ENCODE data around the gene LYRM9. TPM values are rescaled to one million over a fixed set of nuclear protein-coding genes. Genes with fewer than 3 reads are reported as not detected.
A peak's percentile ranks its signal among the peaks of the same experiment; 100 is the strongest.

Gene LYRM9
- total RNA-seq, 1 donor from 2014 or later = 1.3 TPM

DNA sequence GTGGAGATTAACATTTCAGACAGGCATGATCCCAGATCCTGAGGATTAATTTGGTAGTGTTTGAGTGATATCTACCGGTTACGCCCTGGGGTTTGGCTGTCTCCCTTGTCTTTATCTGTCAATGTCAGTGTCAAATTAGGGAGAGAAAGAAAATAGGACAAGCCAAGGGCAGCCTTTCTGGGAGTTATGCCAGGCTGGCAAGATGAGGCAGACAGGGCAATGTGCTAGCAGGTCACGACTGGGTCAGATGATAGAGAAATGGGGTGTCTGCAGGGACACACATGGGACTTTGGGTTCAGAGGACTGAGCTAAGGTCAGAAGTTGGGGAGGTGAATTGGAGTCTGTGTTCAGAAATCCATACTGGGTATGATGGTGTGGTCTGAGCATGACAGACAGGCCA is 27.4 kb upstream of the LYRM9 start:
- TF ChIP-seq, protein P1, sequence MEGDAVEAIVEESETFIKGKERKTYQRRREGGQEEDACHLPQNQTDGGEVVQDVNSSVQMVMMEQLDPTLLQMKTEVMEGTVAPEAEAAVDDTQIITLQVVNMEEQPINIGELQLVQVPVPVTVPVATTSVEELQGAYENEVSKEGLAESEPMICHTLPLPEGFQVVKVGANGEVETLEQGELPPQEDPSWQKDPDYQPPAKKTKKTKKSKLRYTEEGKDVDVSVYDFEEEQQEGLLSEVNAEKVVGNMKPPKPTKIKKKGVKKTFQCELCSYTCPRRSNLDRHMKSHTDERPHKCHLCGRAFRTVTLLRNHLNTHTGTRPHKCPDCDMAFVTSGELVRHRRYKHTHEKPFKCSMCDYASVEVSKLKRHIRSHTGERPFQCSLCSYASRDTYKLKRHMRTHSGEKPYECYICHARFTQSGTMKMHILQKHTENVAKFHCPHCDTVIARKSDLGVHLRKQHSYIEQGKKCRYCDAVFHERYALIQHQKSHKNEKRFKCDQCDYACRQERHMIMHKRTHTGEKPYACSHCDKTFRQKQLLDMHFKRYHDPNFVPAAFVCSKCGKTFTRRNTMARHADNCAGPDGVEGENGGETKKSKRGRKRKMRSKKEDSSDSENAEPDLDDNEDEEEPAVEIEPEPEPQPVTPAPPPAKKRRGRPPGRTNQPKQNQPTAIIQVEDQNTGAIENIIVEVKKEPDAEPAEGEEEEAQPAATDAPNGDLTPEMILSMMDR (IDR thresholded peaks at IDR 0.05; ENCODE audit: insufficient read depth, low read length, severe bottlenecking) = no peak

DNA sequence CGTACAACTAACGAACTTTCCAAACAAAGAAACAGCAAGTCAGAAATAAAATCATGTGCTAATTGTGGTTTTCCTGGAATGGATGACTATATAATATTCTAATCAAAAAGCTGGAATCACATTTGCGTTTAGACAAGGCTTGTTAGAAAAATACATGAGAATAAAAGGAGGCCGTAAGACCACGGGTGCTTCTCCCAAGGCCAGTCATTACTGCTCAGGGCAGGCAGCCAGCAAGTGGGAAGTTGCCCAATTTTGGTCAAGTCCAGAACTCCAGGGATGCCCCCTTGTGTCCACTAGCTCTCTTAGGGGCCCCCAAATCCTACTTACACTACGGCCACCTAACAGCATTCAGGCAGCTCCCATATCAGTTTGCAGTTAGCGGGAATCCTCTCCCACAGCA is 25.9 kb upstream of the LYRM9 start:
- no peaks in the 10 kb centered on the region for H3K27me3 ChIP-seq (ENCODE audit: control insufficient read depth, insufficient read depth, low read length)
- DNase-seq (ENCODE audit: low read depth) (no peak), FAIRE-seq (no peak)
- TF ChIP-seq, protein P1 (IDR thresholded peaks at IDR 0.05; ENCODE audit: insufficient read depth, low read length, severe bottlenecking) = no peak
- no peaks in the 10 kb centered on the region for H3K36me3 ChIP-seq (ENCODE audit: control insufficient read depth, insufficient read depth, low read length)
- H3K4me3 ChIP-seq (ENCODE audit: low read depth, low read length) = no peak overlapping the region

More for the DNA sequence above, 27.4 kb upstream of the LYRM9 start:
- Histone ChIP-seq H3K36me3 (ENCODE audit: control insufficient read depth, insufficient read depth, low read length) (no peaks in the 10 kb centered on the region), H3K27me3 (ENCODE audit: control insufficient read depth, insufficient read depth, low read length) (no peaks in the 10 kb centered on the region), H3K4me3 (ENCODE audit: low read depth, low read length) (no peak overlapping the region)
- FAIRE-seq (no peak), DNase-seq (ENCODE audit: low read depth) (no peak)

DNA sequence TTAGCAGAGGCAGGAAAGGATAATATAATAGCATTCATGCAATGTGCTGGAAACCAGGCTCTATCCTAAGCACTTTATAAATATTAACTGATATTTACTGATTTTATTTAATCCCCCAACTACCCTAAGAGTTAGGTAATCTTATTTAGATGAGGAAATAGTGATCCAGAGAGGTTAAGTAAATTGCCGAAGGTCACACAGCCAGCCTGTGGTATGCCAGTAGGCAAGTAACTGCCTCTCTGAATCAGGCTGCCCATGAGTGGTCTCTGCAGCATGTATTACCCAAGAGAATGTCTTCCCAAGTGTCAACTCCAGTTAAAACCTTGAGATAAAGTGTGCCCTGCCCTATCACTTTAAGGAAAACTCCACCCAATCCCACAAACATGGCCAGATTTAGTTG is 25.3 kb upstream of the LYRM9 start:
- no peak for FAIRE-seq
- Histone ChIP-seq H3K36me3 (ENCODE audit: control insufficient read depth, insufficient read depth, low read length) (no peaks in the 10 kb centered on the region), H3K27me3 (ENCODE audit: control insufficient read depth, insufficient read depth, low read length) (no peaks in the 10 kb centered on the region), H3K4me3 (ENCODE audit: low read depth, low read length) (no peak overlapping the region)
- no peak for DNase-seq (ENCODE audit: low read depth)
- TF ChIP-seq, protein P1 (IDR thresholded peaks at IDR 0.05; ENCODE audit: insufficient read depth, low read length, severe bottlenecking) = no peak

DNA sequence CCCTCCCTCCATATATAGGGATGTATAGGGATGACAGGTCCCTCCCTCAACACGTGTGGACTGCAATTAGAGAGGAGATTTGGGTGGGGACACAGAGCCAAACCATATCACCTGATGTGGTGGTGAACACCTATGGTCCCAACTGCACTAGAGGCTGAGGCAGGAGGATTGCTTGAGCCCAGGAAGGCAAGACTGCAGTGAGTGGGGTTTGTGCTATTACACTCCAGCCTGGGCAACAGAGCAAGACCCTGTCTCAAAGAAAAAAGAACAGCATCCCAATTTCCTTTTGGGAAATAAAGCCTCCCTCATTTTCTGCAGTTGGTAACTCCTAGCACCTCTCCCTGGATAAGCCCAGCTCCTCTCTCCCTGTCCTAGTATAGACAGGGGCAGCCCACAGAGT is 23.8 kb upstream of the LYRM9 start:
- DNase-seq (ENCODE audit: low read depth) (no peak), FAIRE-seq (no peak)
- TF ChIP-seq, protein P1 (IDR thresholded peaks at IDR 0.05; ENCODE audit: insufficient read depth, low read length, severe bottlenecking) = no peak
- no peaks in the 10 kb centered on the region for H3K27me3 ChIP-seq (ENCODE audit: control insufficient read depth, insufficient read depth, low read length)
- H3K36me3 ChIP-seq (ENCODE audit: control insufficient read depth, insufficient read depth, low read length) = no peaks in the 10 kb centered on the region
- no peak overlapping the region for H3K4me3 ChIP-seq (ENCODE audit: low read depth, low read length)

DNA sequence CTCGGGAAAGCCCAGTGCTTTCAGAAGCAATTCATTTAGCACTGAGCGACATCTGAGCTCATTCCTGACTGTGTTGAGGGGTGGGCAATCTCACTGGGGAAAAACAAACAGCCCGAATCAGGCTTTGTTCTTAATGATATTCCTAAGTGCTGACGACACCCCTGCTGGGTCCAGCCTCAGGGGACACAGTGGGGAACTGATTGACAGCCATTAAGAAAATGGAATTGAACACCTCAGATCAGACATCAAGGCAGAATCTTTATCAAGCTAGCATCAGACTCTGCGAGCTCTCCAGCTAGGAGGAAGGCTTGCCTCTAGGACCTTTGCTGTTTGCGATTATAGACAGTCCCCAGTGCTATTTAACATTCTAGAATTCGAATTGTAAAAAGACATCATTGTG is 22.5 kb upstream of the LYRM9 start:
- H3K27me3 ChIP-seq (ENCODE audit: control insufficient read depth, insufficient read depth, low read length) = no peaks in the 10 kb centered on the region
- DNase-seq (ENCODE audit: low read depth) (no peak), FAIRE-seq (peak; percentile 86)
- TF ChIP-seq, protein P1 (IDR thresholded peaks at IDR 0.05; ENCODE audit: insufficient read depth, low read length, severe bottlenecking) = no peak
- no peak overlapping the region for H3K4me3 ChIP-seq (ENCODE audit: low read depth, low read length)
- no peaks in the 10 kb centered on the region for H3K36me3 ChIP-seq (ENCODE audit: control insufficient read depth, insufficient read depth, low read length)

DNA sequence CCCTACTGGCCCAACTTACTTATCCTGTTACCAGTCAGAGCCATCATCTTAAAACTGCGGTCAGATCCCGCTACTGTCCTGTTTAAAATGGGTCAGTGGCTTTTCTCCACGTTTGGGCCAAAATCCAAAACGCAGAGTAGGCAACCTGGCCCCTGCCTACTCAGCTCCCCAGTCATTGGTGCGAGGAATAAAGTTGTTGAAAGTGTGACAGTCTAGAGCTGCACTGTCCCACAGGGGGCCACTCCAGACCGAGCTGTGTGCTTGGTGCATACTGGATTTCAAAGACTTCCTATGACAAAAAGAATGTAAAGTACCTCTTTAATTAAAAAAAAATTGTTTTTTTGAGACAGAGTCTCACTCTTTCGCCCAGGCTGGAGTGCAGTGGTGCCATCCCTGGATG is 21.2 kb upstream of the LYRM9 start:
- TF ChIP-seq, protein P1 (IDR thresholded peaks at IDR 0.05; ENCODE audit: insufficient read depth, low read length, severe bottlenecking) = no peak
- H3K36me3 ChIP-seq (ENCODE audit: control insufficient read depth, insufficient read depth, low read length) = no peaks in the 10 kb centered on the region
- DNase-seq (ENCODE audit: low read depth) (no peak), FAIRE-seq (no peak)
- H3K4me3 ChIP-seq (ENCODE audit: low read depth, low read length) = no peak overlapping the region
- no peaks in the 10 kb centered on the region for H3K27me3 ChIP-seq (ENCODE audit: control insufficient read depth, insufficient read depth, low read length)
